ENCODE data around the gene ANKMY2. TPM values are rescaled to one million over a fixed set of nuclear protein-coding genes. Genes with fewer than 3 reads are reported as not detected.

Gene ANKMY2
- total RNA-seq, 1 donor from 2014 or later = 9.4 TPM

DNA sequence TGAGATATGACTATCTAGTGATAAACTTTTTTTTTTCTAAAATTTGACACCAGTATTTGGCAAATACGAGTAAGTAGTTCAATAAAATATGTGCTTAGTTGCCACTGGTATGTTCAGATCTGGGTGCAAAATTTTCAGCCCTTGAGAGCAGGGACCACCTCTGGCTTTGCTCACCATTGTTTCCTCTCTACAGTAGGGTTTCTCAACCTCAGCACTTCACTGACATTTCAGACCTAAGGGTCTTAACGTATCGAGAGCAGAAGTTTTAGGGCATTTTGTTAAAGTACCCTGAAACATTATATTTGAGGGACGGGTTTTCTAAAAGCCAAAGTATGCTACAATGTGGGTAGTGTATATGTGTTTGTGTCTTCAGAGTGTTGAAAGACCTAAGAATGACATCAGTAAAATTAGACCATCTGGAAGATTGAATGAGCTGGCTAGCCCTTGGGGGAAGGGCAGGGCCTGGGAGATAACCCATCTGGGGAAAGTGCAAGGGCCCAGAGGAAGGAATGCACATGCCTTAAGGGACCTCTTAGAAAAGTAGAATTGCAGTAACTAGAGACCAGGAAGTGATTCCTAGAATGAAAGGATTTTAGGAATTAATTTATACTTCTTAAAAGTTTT lies 12.2 kb upstream of the ANKMY2 start:
- peak overlapping the region; percentile 48 for H3K4me3 Mint-ChIP-seq (ENCODE audit: unreplicated experiment)
- TF ChIP-seq, protein P1, sequence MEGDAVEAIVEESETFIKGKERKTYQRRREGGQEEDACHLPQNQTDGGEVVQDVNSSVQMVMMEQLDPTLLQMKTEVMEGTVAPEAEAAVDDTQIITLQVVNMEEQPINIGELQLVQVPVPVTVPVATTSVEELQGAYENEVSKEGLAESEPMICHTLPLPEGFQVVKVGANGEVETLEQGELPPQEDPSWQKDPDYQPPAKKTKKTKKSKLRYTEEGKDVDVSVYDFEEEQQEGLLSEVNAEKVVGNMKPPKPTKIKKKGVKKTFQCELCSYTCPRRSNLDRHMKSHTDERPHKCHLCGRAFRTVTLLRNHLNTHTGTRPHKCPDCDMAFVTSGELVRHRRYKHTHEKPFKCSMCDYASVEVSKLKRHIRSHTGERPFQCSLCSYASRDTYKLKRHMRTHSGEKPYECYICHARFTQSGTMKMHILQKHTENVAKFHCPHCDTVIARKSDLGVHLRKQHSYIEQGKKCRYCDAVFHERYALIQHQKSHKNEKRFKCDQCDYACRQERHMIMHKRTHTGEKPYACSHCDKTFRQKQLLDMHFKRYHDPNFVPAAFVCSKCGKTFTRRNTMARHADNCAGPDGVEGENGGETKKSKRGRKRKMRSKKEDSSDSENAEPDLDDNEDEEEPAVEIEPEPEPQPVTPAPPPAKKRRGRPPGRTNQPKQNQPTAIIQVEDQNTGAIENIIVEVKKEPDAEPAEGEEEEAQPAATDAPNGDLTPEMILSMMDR (IDR thresholded peaks at IDR 0.05; ENCODE audit: partially characterized antibody, unreplicated experiment) = no peak
- H3K36me3 Mint-ChIP-seq (ENCODE audit: unreplicated experiment) = no peaks in the 10 kb centered on the region
- peaks cover 25% of the 10 kb centered on the region for H3K4me1 Mint-ChIP-seq (ENCODE audit: low read depth, unreplicated experiment)
- DNase-seq = peak; percentile 43
- peak overlapping the region; percentile 83 for H3K27ac Mint-ChIP-seq (ENCODE audit: unreplicated experiment)
- H3K27me3 Mint-ChIP-seq (ENCODE audit: unreplicated experiment) = peaks cover 1% of the 10 kb centered on the region
- H3K9me3 Mint-ChIP-seq (ENCODE audit: unreplicated experiment) = no peaks in the 10 kb centered on the region

DNA sequence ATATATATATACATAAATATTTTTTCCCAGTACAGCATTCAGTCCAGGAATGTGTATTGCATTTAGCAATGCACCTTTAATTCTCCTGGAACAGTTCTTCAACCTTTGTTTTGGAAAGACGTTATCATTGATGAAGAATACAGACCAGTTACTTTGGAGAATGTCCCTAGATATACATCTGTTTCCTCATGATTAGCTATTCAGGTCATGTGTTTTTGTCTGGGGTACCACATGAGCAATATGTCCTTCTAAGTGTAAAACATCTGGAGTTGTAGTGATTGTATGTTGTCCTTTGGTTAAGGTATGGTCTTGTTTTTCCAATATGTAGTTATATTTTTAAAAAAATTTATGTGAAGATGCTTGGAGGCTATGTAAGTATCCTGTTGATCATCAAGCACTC lies 10.6 kb upstream of the ANKMY2 start:
- H3K27ac Mint-ChIP-seq (ENCODE audit: unreplicated experiment) = no peak overlapping the region
- TF ChIP-seq, protein P1 (IDR thresholded peaks at IDR 0.05; ENCODE audit: partially characterized antibody, unreplicated experiment) = no peak
- H3K4me3 Mint-ChIP-seq (ENCODE audit: unreplicated experiment) = no peak overlapping the region
- peaks cover 22% of the 10 kb centered on the region for H3K4me1 Mint-ChIP-seq (ENCODE audit: low read depth, unreplicated experiment)
- no peaks in the 10 kb centered on the region for H3K36me3 Mint-ChIP-seq (ENCODE audit: unreplicated experiment)
- no peaks in the 10 kb centered on the region for H3K27me3 Mint-ChIP-seq (ENCODE audit: unreplicated experiment)
- H3K9me3 Mint-ChIP-seq (ENCODE audit: unreplicated experiment) = no peaks in the 10 kb centered on the region
- DNase-seq = no peak

DNA sequence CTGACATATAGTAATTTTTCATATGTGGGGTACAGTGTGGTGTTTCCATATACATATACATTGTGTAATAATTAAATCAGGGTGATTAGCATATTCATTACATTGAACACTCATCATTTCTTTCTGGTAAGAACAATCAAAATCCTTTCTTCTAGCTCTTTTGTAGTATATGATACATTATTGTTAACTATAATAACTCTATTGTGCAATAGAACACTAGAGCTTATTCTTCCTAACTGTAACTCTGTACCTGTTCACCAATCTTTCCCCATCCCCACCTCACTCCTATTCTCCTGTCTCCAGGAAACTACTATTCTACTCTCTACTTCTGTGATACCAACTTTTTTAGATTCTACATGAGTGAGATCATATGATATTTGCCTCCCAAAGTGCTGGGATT lies 9.8 kb upstream of the ANKMY2 start:
- Mint-ChIP-seq H3K4me3 (ENCODE audit: unreplicated experiment) (no peak overlapping the region), H3K9me3 (ENCODE audit: unreplicated experiment) (no peaks in the 10 kb centered on the region), H3K27me3 (ENCODE audit: unreplicated experiment) (no peaks in the 10 kb centered on the region), H3K36me3 (ENCODE audit: unreplicated experiment) (no peaks in the 10 kb centered on the region), H3K4me1 (ENCODE audit: low read depth, unreplicated experiment) (peaks cover 23% of the 10 kb centered on the region), H3K27ac (ENCODE audit: unreplicated experiment) (no peak overlapping the region)
- no peak for DNase-seq
- TF ChIP-seq, protein P1 (IDR thresholded peaks at IDR 0.05; ENCODE audit: partially characterized antibody, unreplicated experiment) = no peak

DNA sequence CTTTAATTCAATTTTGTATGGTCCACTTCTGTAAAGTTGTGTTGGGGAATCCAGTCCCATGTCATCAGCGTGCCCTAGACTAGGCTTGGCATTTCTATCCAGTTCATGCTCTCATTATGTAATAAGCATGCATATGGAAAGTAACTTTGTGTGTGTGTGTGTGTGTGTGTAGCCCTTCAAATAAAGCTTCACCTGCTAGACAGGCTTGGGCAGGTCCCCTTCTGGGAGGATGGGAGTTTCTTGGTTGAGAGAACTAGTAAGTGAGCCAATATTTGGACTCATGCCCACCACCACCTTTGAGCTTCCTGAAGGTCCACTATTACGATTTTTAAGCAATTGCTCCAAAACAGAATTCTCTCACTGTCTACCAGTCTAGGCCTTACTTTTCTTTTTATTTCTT lies 7.3 kb upstream of the ANKMY2 start:
- TF ChIP-seq, protein P1 (IDR thresholded peaks at IDR 0.05; ENCODE audit: partially characterized antibody, unreplicated experiment) = no peak
- no peak overlapping the region for H3K27ac Mint-ChIP-seq (ENCODE audit: unreplicated experiment)
- DNase-seq = no peak
- H3K4me1 Mint-ChIP-seq (ENCODE audit: low read depth, unreplicated experiment) = peaks cover 39% of the 10 kb centered on the region
- no peaks in the 10 kb centered on the region for H3K27me3 Mint-ChIP-seq (ENCODE audit: unreplicated experiment)
- H3K9me3 Mint-ChIP-seq (ENCODE audit: unreplicated experiment) = no peaks in the 10 kb centered on the region
- H3K36me3 Mint-ChIP-seq (ENCODE audit: unreplicated experiment) = no peaks in the 10 kb centered on the region
- no peak overlapping the region for H3K4me3 Mint-ChIP-seq (ENCODE audit: unreplicated experiment)

DNA sequence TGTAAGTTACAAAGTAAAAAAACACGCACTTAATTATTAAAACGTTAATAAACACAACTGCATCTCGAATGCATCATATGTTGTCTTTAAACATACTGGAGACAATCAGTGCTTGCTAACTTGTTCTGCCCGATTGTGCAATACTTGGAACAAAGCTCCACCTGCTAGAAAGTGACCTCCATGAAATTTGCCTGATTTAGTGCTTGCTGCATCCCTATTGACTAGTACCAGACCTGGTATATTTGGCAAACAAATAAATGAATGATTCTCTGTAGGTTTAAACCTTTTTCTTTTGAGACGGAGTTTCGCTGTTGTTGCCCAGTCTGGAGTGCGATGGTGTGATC lies 6.7 kb upstream of the ANKMY2 start:
- no peak for DNase-seq
- no peaks in the 10 kb centered on the region for H3K27me3 Mint-ChIP-seq (ENCODE audit: unreplicated experiment)
- no peak overlapping the region for H3K4me3 Mint-ChIP-seq (ENCODE audit: unreplicated experiment)
- peaks cover 35% of the 10 kb centered on the region for H3K4me1 Mint-ChIP-seq (ENCODE audit: low read depth, unreplicated experiment)
- no peaks in the 10 kb centered on the region for H3K9me3 Mint-ChIP-seq (ENCODE audit: unreplicated experiment)
- H3K27ac Mint-ChIP-seq (ENCODE audit: unreplicated experiment) = no peak overlapping the region
- TF ChIP-seq, protein P1 (IDR thresholded peaks at IDR 0.05; ENCODE audit: partially characterized antibody, unreplicated experiment) = no peak
- H3K36me3 Mint-ChIP-seq (ENCODE audit: unreplicated experiment) = no peaks in the 10 kb centered on the region

All from glutamatergic neuron (in vitro differentiated cells).